ENCODE measurements around the gene FKBP1A.
"Not testable (repeated sequence)": the region's sequence is repeated elsewhere in the genome, so short reads cannot be mapped to it uniquely, and the experiment has no call there.

Gene FKBP1A

DNA sequence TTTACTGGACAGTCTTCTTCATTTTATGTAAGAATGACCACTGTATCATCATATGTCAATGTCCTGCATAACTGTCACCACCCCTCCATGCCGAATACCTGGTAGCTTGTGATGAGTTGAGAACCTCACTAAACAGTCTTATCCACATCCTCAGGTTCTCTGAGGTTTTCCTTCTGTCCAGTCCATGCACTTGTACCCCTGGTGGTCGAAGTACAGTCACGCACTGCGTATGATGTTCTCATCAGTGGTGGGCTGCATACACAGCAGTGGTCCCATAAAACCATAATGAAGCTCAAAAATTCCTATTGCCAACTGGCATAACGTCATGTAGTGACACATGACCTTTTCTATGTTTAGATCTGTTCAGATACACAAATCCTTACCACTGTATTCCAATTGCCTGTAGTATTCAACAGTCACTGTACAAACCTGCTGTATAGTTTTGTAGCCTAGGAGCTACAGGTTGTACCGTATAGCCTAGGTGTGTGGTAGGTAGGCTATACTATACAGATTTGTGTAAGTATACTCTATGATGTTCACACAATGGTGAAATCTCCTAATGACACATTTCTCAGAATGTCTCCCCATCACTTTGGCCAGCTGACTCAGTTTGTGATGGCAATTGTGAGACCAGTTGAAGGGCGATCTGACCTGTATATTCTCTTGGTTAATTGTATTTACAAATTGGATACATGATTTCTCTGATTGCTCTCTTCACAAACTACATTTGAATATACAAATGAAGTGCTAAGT is 32.6 kb downstream of the FKBP1A start:
- DNase-seq: no peak

- DNase-seq: no peak
Observed at GRCh38 chr20:1357921-1358671, 34.8 kb downstream of the FKBP1A start.

- no peak for DNase-seq
Observed at GRCh38 chr20:1353956-1354355, 38.9 kb downstream of the FKBP1A start.

GRCh38 chr20:1346315-1346969 is 46.4 kb downstream of the FKBP1A start:
- DNase-seq: no peak

- DNase-seq: no peak
Observed at GRCh38 chr20:1345756-1346093, 47.1 kb downstream of the FKBP1A start.

DNA sequence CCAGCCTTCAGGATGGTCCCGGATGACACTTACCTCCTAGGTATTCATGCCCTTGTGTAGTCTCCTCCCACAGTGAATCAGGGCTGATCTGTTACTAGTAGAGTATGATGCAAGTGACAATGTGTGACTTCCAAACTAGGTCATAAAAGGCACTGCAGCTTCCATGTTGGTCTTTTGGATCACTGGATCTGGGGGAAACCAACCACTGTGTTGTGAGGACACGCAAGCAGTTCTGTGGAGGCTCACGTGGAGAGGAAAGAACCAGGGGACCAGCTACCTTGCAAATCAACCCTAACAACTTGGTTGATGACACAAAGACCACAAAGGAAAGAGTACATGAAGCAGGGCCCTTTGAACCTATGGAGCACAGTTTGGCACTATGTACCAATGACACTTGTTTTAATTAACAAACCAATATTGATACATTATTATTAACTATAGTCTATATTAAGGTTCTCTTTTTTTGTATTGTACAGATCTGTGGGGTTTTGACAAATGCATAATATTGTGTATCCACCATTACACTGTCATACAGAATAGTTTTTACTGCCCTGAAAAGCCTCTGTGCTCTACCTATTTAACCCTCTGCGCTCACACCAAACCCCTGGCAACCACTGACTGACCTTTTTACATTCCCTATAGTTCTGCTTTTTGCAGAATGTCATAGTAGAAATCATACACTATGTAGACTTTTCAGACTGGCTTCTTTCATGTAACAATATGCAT is 47.7 kb downstream of the FKBP1A start:
- DNase-seq: no peak

- not testable (repeated sequence) for DNase-seq
Observed at GRCh38 chr20:1343446-1344124, 49.3 kb downstream of the FKBP1A start.

DNA sequence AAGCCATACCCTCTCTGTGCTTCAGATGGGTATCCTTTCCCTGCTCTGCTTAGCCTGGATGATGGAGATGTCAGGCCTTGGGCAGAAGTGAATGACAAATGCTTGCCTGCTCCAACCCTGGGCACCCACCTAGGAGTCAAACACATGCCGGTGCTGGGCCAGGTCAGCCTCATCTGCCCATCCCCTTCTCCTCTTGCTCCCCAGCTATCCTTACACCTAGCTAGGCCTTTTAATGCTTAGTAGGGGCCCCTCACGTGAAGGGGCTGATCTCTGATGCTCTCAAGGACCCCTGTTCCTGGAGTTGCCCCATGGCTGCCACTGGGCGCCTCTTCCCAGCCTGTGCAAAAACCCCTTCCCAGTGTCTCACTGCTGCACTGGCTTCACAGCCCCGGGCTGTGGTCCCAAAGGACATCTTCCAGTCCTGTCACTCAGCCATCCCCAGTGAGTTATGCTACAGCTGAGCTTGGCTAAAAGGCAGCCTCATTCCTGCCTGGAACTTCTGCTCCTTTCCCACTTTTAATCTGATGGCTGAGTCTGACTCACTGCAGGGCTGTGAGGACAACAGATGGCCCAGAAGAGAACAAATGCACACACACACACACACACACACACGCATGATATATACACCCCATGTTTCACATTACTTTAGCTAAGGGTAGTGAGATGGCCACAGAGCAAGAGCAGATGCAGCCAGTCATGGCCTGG is 51.1 kb downstream of the FKBP1A start:
- no peak for DNase-seq

DNA sequence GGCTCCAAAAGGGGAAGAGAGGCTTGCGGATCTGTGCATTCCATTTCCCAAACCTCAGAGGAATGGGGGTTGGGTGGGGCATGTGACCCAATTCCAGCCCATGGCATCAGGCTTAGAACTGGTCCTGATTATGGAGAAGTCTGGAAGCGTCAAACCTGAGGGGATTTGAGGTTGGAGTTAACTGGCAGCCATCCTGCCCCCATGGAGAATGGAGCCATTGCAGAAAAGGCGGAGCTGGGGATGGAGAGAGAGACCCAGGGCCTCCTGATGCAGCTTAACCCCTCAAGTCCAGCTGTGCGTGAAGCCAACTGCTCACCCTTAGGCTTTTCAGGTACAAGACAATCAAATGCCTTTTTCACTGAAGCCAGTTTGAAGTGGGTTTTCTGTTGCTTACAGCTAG is 54.1 kb downstream of the FKBP1A start:
- DNase-seq: no peak

DNA sequence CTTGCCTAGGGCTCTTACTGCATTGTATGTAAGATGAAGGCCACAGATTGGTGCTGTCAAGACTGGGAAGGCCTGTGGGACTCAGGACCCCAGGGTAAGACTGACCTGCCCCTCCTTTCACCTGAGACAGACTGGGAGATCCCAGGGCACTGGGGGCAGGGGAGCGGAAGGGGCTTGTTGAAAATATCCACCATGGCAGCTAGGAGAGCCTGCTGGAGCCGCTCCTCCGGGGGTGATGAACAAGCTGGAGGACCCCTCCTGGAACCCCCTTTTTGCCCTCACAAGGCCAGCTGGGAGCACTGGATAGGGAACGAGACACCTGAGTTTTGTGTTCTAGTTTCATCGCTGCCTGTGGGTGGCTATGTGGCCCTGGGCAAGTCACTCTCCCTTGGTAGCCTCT is 54.8 kb downstream of the FKBP1A start:
- no peak for DNase-seq

- DNase-seq: no peak
Observed at GRCh38 chr20:1337441-1337840, 55.4 kb downstream of the FKBP1A start.

- DNase-seq: no peak
Observed at GRCh38 chr20:1336699-1337367, 56.0 kb downstream of the FKBP1A start.

GRCh38 chr20:1335961-1336698 is 56.7 kb downstream of the FKBP1A start:
- DNase-seq: no peak

- no peak for DNase-seq
Observed at GRCh38 chr20:1334761-1335160, 58.1 kb downstream of the FKBP1A start.

DNA sequence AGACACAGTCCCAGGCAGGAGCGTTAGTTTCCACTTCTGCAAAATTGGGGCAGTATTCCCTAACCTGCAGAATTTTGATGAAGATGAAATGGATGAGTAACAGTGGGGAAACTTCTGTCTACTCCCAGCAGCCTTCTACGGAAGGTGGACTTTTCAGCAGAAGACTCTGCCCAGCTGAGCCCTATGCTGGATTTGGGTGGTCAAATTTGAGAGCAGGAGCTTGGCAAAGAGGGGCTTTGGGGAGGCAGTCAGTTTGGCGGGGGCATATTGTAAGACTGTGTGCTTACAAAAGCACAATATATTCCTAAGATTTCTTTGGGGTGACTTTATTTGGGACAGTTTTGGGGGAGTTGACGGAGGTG is 58.5 kb downstream of the FKBP1A start:
- DNase-seq: no peak

- no peak for DNase-seq
Observed at GRCh38 chr20:1333462-1334369, 59.1 kb downstream of the FKBP1A start.

DNA sequence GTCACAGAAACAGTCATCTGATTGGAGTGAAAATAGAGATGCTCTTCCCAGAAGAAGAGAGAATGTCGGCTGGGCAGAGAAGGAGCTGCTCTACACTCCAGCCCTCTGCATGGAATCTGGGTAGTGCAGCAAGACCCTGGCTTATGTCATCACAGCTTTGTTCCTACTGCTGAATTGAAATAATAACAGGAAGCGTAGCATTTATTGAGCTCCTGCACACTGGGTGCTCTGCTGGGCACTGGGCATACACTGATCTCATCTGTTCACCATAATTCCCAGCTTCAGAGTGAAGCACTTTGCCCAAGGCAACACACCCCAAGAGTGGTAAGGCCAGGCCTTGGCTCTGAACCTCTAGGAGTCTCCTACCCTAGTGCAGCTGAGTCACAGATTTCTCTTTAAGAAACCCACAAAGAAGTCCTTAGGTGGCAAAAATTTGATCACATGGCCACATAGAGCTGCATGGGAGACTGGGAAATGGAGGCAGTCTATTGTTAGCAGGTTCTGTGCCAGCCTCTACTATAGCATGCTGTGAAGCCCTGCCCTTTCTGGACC is 60.0 kb downstream of the FKBP1A start:
- no peak for DNase-seq

- DNase-seq: no peak
Observed at GRCh38 chr20:1331801-1332453, 60.9 kb downstream of the FKBP1A start.

- DNase-seq: no peak
Observed at GRCh38 chr20:1331101-1331500, 61.8 kb downstream of the FKBP1A start.
